ENCODE data around the gene SPTBN1. TPM values are rescaled to one million over a fixed set of nuclear protein-coding genes. Genes with fewer than 3 reads are reported as not detected.

Gene SPTBN1
- total and polyA plus RNA-seq, 2 experiments from 2014 or later: 57.7 to 187 TPM

- H3K9me2 ChIP-seq (ENCODE audit: insufficient read depth): no peaks in the 10 kb centered on the region
- H3K4me3 ChIP-seq: no peak overlapping the region
- H3K9me3 ChIP-seq (ENCODE audit: low read depth): no peaks in the 10 kb centered on the region
- no peak for DNase-seq
- H3K9ac ChIP-seq: no peak overlapping the region
- H3K4me2 ChIP-seq (ENCODE audit: unreplicated experiment): no peak overlapping the region
- in situ Hi-C loops (cut with MboI): no loop called here
- no peaks in the 10 kb centered on the region for H3K36me3 ChIP-seq (ENCODE audit: low read depth)
- no peaks in the 10 kb centered on the region for H3K27me3 ChIP-seq (replicated peaks; ENCODE audit: insufficient read depth)
- no peak for TF ChIP-seq EZH2 (IDR thresholded peaks at IDR 0.05; ENCODE audit: insufficient read depth, poor library complexity, severe bottlenecking)
- no peak for TF ChIP-seq EZH2phosphoT487 (IDR thresholded peaks at IDR 0.05; ENCODE audit: insufficient read depth, low read depth)
- 94 to 96% methylated on average over 8 of the region's 8 CpGs for WGBS, 2 experiments (ENCODE audit: low coverage in 1 of 2, low lambda C conversion rate in 2 of 2, missing lambda C conversion rate in 2 of 2)
- H3K4me1 ChIP-seq (ENCODE audit: insufficient read depth): peaks cover 14% of the 10 kb centered on the region
- H3F3A ChIP-seq (ENCODE audit: insufficient read depth): 0 out of 2 replicates have a peak, but pooled peaks cover 10% of the 10 kb centered on the region
- H4K20me1 ChIP-seq (ENCODE audit: insufficient read depth): peaks cover 19% of the 10 kb centered on the region; the same call in 1 of the 2 replicates
- no peak overlapping the region for H3K27ac ChIP-seq
- no peak overlapping the region for H2AFZ ChIP-seq
- H3K79me2 ChIP-seq (ENCODE audit: insufficient read depth): peaks cover 100% of the 10 kb centered on the region
Observed at GRCh38 chr2:54587171-54588016, 131.3 kb downstream of the SPTBN1 start.

GRCh38 chr2:54588244-54588899 lies 132.2 kb downstream of the SPTBN1 start:
- peaks cover 16% of the 10 kb centered on the region; the same call in 1 of the 2 replicates for H4K20me1 ChIP-seq (ENCODE audit: insufficient read depth)
- H3K4me1 ChIP-seq (ENCODE audit: insufficient read depth): peaks cover 14% of the 10 kb centered on the region

DNA sequence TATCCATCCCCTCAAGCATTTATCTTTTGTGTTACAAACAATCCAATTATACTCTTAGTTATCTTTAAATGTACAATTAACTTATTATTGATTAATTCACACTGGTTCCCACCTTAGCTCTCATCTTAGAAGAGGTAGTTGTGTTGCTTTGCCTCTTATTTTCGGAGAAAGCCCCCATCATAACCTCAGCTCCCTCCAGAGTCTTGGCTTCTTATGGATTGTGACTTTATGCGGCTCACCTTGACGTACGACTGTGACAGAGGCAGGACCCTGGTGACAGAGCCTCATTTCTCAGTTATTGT lies 132.9 kb downstream of the SPTBN1 start:
- no peak for DNase-seq
- no peaks in the 10 kb centered on the region for H3K27me3 ChIP-seq (replicated peaks; ENCODE audit: insufficient read depth)
- no peak overlapping the region for H3K4me2 ChIP-seq (ENCODE audit: unreplicated experiment)
- H3K9me2 ChIP-seq (ENCODE audit: insufficient read depth): no peaks in the 10 kb centered on the region
- H3K36me3 ChIP-seq (ENCODE audit: low read depth): no peaks in the 10 kb centered on the region
- H3K79me2 ChIP-seq (ENCODE audit: insufficient read depth): peaks cover 100% of the 10 kb centered on the region
- H3K4me1 ChIP-seq (ENCODE audit: insufficient read depth): peaks cover 14% of the 10 kb centered on the region
- TF ChIP-seq EZH2 (IDR thresholded peaks at IDR 0.05; ENCODE audit: insufficient read depth, poor library complexity, severe bottlenecking) (no peak), EZH2phosphoT487 (IDR thresholded peaks at IDR 0.05; ENCODE audit: insufficient read depth, low read depth) (no peak)
- in situ Hi-C loops (cut with MboI): no loop called here
- no peak overlapping the region for H3K4me3 ChIP-seq
- no peak overlapping the region for H2AFZ ChIP-seq
- H3K9me3 ChIP-seq (ENCODE audit: low read depth): no peaks in the 10 kb centered on the region
- H3F3A ChIP-seq (ENCODE audit: insufficient read depth): 0 out of 2 replicates have a peak, but pooled peaks cover 10% of the 10 kb centered on the region
- 99 to 100% methylated on average over 4 of the region's 4 CpGs for WGBS, 2 experiments (ENCODE audit: low coverage in 1 of 2, low lambda C conversion rate in 2 of 2, missing lambda C conversion rate in 2 of 2)
- no peak overlapping the region for H3K9ac ChIP-seq
- peaks cover 16% of the 10 kb centered on the region; the same call in 1 of the 2 replicates for H4K20me1 ChIP-seq (ENCODE audit: insufficient read depth)
- H3K27ac ChIP-seq: no peak overlapping the region

More at GRCh38 chr2:54588244-54588899, 132.2 kb downstream of the SPTBN1 start:
- WGBS, 2 experiments (ENCODE audit: low coverage in 1 of 2, low lambda C conversion rate in 2 of 2, missing lambda C conversion rate in 2 of 2): 33 to 50% methylated on average over 1 of the region's 1 CpG
- H3K79me2 ChIP-seq (ENCODE audit: insufficient read depth): peaks cover 100% of the 10 kb centered on the region
- H3K9me2 ChIP-seq (ENCODE audit: insufficient read depth): no peaks in the 10 kb centered on the region
- H3K4me2 ChIP-seq (ENCODE audit: unreplicated experiment): no peak overlapping the region
- no peaks in the 10 kb centered on the region for H3K36me3 ChIP-seq (ENCODE audit: low read depth)
- no peak overlapping the region for H2AFZ ChIP-seq
- no peak overlapping the region for H3K4me3 ChIP-seq
- H3K27ac ChIP-seq: no peak overlapping the region
- no peak for DNase-seq
- in situ Hi-C loops (cut with MboI): no loop called here
- TF ChIP-seq EZH2 (IDR thresholded peaks at IDR 0.05; ENCODE audit: insufficient read depth, poor library complexity, severe bottlenecking) (no peak), EZH2phosphoT487 (IDR thresholded peaks at IDR 0.05; ENCODE audit: insufficient read depth, low read depth) (no peak)
- H3K9me3 ChIP-seq (ENCODE audit: low read depth): no peaks in the 10 kb centered on the region
- no peaks in the 10 kb centered on the region for H3K27me3 ChIP-seq (replicated peaks; ENCODE audit: insufficient read depth)
- H3F3A ChIP-seq (ENCODE audit: insufficient read depth): 0 out of 2 replicates have a peak, but pooled peaks cover 10% of the 10 kb centered on the region
- no peak overlapping the region for H3K9ac ChIP-seq

- Histone ChIP-seq H3F3A (ENCODE audit: insufficient read depth) (0 out of 2 replicates have a peak, but pooled peaks cover 10% of the 10 kb centered on the region), H3K27ac (no peak overlapping the region), H3K4me2 (ENCODE audit: unreplicated experiment) (no peak overlapping the region), H3K9ac (no peak overlapping the region), H3K9me3 (ENCODE audit: low read depth) (no peaks in the 10 kb centered on the region), H3K36me3 (ENCODE audit: low read depth) (no peaks in the 10 kb centered on the region), H4K20me1 (ENCODE audit: insufficient read depth) (peaks cover 16% of the 10 kb centered on the region; the same call in 1 of the 2 replicates), H3K79me2 (ENCODE audit: insufficient read depth) (peaks cover 99% of the 10 kb centered on the region), H3K4me1 (ENCODE audit: insufficient read depth) (peaks cover 14% of the 10 kb centered on the region), H3K4me3 (no peak overlapping the region), H3K27me3 (replicated peaks; ENCODE audit: insufficient read depth) (no peaks in the 10 kb centered on the region), H2AFZ (no peak overlapping the region), H3K9me2 (ENCODE audit: insufficient read depth) (no peaks in the 10 kb centered on the region)
- in situ Hi-C loops (cut with MboI): no loop called here
- DNase-seq: no peak
- WGBS, 2 experiments (ENCODE audit: low coverage in 1 of 2, low lambda C conversion rate in 2 of 2, missing lambda C conversion rate in 2 of 2): 94 to 97% methylated on average over 7 of the region's 7 CpGs
- TF ChIP-seq EZH2 (IDR thresholded peaks at IDR 0.05; ENCODE audit: insufficient read depth, poor library complexity, severe bottlenecking) (no peak), EZH2phosphoT487 (IDR thresholded peaks at IDR 0.05; ENCODE audit: insufficient read depth, low read depth) (no peak)
Observed at GRCh38 chr2:54589340-54590215, 133.5 kb downstream of the SPTBN1 start.

Data from GM23248 (cell line).